ENCODE results near the gene VPS33B.
"Not testable (repeated sequence)": the region's sequence is repeated elsewhere in the genome, so short reads cannot be mapped to it uniquely, and the experiment has no call there.

Gene VPS33B

DNA sequence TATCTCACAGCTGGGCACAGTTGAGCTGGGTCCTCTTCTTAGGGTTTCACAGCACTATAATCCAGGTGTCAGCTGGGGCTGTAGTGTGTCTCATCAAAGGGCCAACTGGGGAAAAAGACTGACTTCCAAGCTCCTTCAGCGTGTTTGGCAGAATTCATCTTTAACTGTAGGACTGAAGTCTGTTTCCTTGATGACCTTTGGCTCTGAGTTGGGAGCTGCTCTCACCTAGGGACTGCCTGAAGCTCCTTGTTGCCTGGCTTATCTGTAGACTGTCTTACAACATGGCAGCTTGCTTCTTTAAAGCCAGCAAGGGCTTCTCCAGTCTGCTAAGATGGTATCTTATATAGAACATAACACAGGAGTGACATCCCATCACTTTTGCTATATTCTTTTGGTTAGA is 5.3 kb upstream of the VPS33B start:
- DNase-seq: no peak

- DNase-seq: no peak
Observed at GRCh38 chr15:91023720-91024119, 1.3 kb upstream of the VPS33B start.

DNA sequence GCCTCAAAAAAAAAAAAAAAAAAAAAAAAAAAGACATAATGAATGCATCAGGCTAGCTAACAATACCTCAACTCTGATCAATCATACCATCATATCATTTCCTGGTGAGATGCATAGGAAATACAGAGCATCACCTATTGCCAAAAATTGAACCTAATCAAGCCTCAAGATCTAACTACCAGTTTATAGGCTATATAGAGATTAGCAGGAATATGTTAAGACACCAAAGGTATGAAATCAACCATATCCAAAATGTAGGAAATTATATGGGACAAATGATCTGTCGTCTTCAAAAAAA is 387 bp upstream of the VPS33B start:
- DNase-seq: peak in 1 of 2 experiments; percentile 49

DNA sequence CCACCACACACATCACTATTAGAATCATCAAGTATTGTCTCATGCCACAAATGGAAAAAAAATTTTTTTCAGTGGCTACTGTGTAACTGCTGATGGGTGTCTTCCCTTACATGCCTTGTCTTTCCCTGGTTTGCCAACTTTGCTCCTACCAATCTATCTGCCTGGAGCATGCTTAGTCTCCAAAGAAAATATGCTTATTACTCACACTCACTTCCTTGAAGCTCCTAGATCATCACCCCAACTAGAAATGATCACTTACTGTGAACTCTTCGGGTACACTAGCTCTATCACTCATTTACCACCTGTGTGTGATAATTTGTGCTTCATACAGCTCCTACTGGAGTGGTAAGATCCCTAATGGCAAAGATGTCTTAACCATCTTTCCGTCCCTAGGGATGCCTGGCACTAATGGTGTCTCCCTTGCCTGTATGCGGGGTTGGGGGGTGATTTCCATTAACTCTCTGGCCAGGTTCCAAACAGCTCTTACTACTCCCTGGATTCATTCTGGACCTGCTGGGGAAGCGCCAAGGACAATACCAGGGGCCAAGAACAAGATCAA is 799 bp downstream of the VPS33B start:
- no peak for DNase-seq

GRCh38 chr15:91018158-91018557 is 4.2 kb downstream of the VPS33B start:
- DNase-seq: no peak

- DNase-seq: no peak
Observed at GRCh38 chr15:91017716-91018115, 4.7 kb downstream of the VPS33B start.

- DNase-seq: not testable (repeated sequence)
Observed at GRCh38 chr15:91013701-91014100, 8.7 kb downstream of the VPS33B start.

GRCh38 chr15:91007266-91007665 is 15.1 kb downstream of the VPS33B start:
- DNase-seq: no peak

DNA sequence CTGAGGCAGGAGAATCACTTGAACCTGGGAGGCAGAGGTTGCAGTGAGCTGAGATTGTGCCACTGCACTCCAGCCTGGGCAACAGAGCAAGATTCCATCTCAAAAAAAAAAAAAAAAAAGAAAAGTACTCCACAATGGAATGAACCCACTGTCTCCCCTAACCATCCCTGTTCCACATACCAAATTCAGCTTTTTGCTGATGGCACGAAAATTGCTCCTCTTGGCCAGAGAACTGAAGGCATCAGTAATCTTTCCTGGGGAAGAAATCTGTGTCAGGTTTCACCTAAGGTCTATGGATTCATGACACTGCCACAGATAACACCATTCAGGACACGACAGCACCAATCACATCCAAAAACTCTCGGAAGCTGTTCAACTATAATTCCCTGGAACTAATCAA is 21.2 kb downstream of the VPS33B start:
- DNase-seq: no peak

GRCh38 chr15:90998737-90999136 is 23.7 kb downstream of the VPS33B start:
- DNase-seq: no peak

GRCh38 chr15:90994417-90995311 is 27.7 kb downstream of the VPS33B start, which contains the start of gene PRC1:
Gene PRC1, minus strand, starts transcription at chr15:90994535. Its CDS starts 118 bp downstream, at chr15:90994417.
- peak; percentile 86 to 96 for DNase-seq

GRCh38 chr15:90994059-90994416 is 28.4 kb downstream of the VPS33B start:
- DNase-seq: no peak

GRCh38 chr15:90991587-90992285 is 30.7 kb downstream of the VPS33B start:
- DNase-seq: no peak

GRCh38 chr15:90990446-90990845 is 31.9 kb downstream of the VPS33B start:
- DNase-seq: no peak

GRCh38 chr15:90989040-90989768 is 33.2 kb downstream of the VPS33B start:
- no peak for DNase-seq

- DNase-seq: no peak
Observed at GRCh38 chr15:90988296-90988695, 34.1 kb downstream of the VPS33B start.

- no peak for DNase-seq
Observed at GRCh38 chr15:90987561-90988141, 34.7 kb downstream of the VPS33B start.

DNA sequence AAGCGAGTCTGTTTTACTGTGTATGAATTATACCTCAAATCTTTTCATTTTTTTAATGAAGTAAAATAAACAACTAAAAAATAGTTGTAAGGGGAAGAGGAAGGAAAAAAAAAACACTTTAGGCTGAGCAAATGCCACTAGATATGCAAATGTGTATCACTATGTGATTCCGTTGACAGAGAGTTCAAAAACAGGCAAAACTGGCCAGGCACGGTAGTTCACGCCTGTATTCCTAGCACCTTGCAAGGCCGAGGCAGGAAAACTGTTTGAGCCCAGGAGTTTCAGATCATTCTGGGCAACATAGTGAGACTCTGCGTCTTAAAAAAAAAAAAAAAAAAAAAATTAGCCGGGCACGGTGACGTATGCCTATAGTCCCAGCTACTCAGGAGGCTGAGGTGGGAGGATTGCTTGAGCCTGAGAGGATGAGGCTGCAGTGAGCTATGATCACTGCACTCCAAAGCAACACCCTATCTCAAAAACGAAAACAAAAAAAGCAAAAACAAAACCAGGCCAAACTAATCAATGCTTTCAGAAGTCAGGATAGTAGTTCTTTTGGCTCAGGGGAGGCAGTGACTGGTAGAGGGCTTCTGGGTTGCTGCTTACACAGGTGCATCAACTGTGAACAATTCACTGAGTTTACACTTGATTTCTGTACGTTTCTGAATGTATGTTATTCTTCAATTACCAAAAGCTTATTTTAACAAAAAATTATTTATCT is 35.4 kb downstream of the VPS33B start:
- DNase-seq: no peak

DNA sequence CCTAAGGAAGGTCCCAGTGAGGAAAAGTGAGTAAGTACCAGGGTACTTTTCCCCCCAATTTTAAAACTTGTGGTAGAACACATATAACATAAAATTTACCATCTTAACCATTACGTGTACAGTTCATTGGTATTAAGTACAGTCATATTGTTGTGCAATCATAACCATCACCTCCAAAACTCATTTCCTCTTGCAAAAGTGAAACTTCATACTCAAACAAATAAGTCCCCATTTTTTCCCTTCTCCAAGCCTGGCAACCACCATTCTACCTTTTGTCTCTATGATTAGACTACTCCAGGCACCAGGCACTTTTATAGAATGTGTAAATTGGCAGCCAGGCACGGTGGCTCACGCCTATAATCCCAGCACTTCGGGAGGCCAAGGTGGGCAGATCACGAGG is 40.3 kb downstream of the VPS33B start:
- no peak for DNase-seq

DNA sequence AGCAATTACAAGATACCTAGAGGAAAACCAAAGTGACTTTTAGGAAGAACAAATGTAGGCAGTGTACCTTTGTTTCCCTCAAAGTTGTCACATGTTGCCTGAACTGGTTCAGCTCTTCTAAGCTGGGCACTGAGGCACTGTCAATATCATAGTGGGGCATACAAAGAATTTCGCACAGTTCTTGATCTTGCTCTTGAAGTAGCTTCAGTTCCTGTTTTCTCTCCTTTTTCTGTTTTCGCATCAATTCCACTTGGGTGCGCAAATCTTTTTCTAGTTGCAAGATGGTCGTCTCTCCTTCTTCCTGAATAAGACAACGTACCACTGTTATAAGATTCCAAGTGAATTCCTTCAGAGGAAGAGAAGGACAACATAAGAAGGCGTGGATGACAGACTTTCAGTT is 40.7 kb downstream of the VPS33B start:
- DNase-seq: no peak

DNA sequence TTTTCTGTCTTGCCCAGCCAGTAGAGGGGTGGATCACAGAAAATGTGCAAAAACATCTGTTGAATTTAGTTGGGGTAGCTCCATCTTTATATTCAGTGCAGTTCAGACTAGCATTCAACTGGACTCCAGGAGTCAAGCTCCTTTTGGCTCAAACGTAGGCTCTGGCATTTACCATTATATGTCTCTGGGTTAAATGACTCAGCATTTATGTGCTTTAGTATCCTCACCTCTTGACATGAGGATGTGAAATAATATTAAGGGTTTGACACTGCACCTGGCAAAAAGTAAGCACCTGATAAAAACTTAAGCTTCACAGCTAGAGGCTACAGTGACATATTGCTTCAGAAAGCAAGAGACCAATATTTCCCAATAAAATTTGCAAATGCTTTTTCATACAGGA is 42.8 kb downstream of the VPS33B start:
- DNase-seq: no peak

DNA sequence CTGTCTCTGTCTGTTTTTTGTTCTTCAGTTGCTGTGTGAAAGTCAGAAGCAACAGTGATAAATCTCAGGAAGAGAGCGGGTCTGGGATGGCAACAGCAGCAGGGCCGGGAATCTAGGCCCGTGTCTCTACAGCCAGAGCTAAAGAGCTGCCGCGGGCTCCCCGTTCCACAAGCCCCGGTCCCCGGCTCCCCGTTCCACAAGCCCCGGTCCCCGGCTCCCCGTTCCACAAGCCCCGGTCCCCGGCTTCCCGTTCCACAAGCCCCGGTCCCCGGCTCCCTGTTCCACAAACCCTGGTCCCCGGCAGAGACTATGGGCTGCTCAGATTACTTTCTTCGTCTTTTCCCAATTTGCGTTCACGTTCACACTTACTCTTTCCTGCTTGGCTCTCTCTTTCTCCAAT is 48.2 kb downstream of the VPS33B start:
- DNase-seq: no peak

Measured in cerebellar nuclear complex (tissue), 1 donor.